SK-N-MC (cell line): ENCODE data around the gene PPT1.

Experiments used
- EZH2 ChIP-seq: fragments of 200-600 bp; sonication (generic); IDR thresholded peaks from one replicate; pipeline ENCODE4 v1.6.1; 2017; ENCODE audit warnings: antibody characterized with exemption
- FOXP2 ChIP-seq: optimal IDR thresholded peaks from 2 replicates; pipeline ENCODE3; 2011; ENCODE audit warnings: mild to moderate bottlenecking, moderate library complexity; ENCODE audit not compliant: insufficient read depth; ENCODE audit errors: extremely low read length, control extremely low read depth
- POLR2AphosphoS5 ChIP-seq: IDR thresholded peaks from 2 replicates; pipeline ENCODE4 v1.6.1; 2012; ENCODE audit warnings: mild to moderate bottlenecking, low read depth, low read length, borderline replicate concordance

DNA sequence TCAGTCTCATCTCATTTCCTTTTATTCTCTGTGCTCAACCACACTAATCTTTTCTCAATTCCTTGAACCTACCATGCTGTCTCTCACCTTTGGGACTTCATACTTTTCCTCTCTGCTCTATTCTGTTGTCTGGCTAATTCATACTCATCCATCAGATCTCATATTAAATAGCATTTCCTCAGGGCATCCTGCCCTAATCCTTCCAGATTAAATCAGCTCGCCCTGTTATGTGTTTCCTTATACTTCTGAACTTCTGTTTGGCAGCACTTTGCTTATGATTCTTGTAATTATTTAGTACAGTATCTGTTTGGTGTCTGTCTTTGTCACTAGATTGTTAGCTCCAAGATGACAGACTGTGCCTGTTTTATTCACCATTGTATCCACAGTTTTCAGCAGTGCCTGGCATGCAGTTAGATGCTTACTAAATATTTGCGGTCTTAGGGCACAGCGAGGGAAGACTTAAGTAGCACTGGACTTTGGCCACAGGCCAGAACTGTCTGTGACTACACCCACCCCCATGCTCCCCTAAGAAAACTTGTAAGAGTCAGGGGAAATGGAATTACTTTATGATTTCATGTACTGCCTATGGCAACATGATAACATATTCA lies 66.4 kb downstream of the PPT1 start:
- TF ChIP-seq EZH2 (no peak), POLR2AphosphoS5 (no peak), FOXP2 (no peak)
